ENCODE results near the gene AP3S1. TPM values are rescaled to one million over a fixed set of nuclear protein-coding genes. Genes with fewer than 3 reads are reported as not detected.

The AP3S1 gene
- total RNA-seq, 1 donor from 2014 or later: 131 TPM

DNA sequence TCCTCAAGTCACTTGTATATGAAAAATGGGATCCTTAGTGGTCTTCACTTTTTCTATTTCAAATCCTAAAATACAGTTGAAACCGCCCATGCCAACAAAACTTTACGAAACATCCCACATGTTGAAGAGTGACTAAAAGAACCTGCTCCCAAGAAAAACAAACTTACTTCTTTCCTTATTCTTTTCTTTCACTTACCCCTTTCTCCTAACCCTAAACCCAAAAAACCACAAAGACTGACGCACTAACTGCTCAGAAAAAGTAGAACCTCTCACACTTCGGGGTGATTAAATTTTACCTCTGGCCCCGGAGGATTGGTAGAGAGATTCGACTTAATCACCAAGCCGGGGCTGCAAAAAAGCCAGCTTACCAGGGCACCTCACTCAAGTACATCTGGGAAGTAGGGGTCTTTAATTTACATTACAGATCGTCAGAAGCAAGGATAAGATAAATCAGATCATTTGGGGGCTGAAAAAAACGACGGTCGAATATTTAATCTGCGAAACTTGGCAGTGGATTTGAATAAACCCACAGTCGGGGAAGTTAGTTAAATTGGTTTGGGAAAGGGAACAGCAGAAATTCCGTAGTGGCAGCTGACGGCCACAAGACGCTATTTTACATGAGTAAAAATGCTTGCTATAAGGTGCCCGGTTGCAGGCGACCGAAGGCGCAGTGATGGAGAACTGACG, 26.6 kb upstream of the AP3S1 start:
- peaks cover 52% of the 10 kb centered on the region for H3K4me1 Mint-ChIP-seq (ENCODE audit: low read depth, unreplicated experiment)
- TF ChIP-seq, protein P1, sequence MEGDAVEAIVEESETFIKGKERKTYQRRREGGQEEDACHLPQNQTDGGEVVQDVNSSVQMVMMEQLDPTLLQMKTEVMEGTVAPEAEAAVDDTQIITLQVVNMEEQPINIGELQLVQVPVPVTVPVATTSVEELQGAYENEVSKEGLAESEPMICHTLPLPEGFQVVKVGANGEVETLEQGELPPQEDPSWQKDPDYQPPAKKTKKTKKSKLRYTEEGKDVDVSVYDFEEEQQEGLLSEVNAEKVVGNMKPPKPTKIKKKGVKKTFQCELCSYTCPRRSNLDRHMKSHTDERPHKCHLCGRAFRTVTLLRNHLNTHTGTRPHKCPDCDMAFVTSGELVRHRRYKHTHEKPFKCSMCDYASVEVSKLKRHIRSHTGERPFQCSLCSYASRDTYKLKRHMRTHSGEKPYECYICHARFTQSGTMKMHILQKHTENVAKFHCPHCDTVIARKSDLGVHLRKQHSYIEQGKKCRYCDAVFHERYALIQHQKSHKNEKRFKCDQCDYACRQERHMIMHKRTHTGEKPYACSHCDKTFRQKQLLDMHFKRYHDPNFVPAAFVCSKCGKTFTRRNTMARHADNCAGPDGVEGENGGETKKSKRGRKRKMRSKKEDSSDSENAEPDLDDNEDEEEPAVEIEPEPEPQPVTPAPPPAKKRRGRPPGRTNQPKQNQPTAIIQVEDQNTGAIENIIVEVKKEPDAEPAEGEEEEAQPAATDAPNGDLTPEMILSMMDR (IDR thresholded peaks at IDR 0.05; ENCODE audit: partially characterized antibody, unreplicated experiment): no peak
- H3K36me3 Mint-ChIP-seq (ENCODE audit: unreplicated experiment): peaks cover 11% of the 10 kb centered on the region
- peaks cover 15% of the 10 kb centered on the region for H3K9me3 Mint-ChIP-seq (ENCODE audit: unreplicated experiment)
- peak overlapping the region; percentile 88 for H3K27ac Mint-ChIP-seq (ENCODE audit: unreplicated experiment)
- DNase-seq: no peak
- peaks cover 14% of the 10 kb centered on the region for H3K27me3 Mint-ChIP-seq (ENCODE audit: unreplicated experiment)
- peak overlapping the region; percentile 98 for H3K4me3 Mint-ChIP-seq (ENCODE audit: unreplicated experiment)

DNA sequence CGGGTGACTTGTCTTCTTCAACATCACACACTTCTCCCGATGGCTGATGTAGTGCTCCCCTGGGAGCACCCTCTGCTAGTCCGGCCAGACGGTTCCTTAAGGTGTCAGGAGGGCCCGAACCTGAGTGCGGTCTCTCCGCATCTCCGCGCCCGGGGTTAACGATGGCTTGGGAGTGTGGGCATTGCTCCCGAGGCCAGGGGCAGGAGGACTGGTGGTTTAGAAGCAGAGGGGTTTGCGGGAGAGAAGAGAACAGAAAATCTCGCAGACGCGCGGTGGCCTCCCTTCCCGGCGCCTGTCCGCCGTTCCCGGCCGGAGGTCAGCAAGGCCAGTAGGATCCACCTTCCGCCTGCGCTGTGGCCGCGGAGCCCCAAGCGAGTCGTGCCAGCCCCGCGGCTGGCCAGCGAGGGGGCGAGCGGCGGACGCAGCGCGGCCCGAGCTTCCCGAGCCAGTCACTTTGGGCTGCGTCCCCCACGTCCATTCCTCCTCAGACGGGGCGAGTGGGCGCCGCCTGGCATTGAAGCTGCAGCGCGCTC, 26.0 kb upstream of the AP3S1 start:
- H3K36me3 Mint-ChIP-seq (ENCODE audit: unreplicated experiment): peaks cover 10% of the 10 kb centered on the region
- H3K27ac Mint-ChIP-seq (ENCODE audit: unreplicated experiment): peak overlapping the region; percentile 97
- H3K4me3 Mint-ChIP-seq (ENCODE audit: unreplicated experiment): peak overlapping the region; percentile 98
- TF ChIP-seq, protein P1 (IDR thresholded peaks at IDR 0.05; ENCODE audit: partially characterized antibody, unreplicated experiment): no peak
- DNase-seq: peak; percentile 50
- peaks cover 14% of the 10 kb centered on the region for H3K27me3 Mint-ChIP-seq (ENCODE audit: unreplicated experiment)
- H3K9me3 Mint-ChIP-seq (ENCODE audit: unreplicated experiment): peaks cover 15% of the 10 kb centered on the region
- H3K4me1 Mint-ChIP-seq (ENCODE audit: low read depth, unreplicated experiment): peaks cover 52% of the 10 kb centered on the region

DNA sequence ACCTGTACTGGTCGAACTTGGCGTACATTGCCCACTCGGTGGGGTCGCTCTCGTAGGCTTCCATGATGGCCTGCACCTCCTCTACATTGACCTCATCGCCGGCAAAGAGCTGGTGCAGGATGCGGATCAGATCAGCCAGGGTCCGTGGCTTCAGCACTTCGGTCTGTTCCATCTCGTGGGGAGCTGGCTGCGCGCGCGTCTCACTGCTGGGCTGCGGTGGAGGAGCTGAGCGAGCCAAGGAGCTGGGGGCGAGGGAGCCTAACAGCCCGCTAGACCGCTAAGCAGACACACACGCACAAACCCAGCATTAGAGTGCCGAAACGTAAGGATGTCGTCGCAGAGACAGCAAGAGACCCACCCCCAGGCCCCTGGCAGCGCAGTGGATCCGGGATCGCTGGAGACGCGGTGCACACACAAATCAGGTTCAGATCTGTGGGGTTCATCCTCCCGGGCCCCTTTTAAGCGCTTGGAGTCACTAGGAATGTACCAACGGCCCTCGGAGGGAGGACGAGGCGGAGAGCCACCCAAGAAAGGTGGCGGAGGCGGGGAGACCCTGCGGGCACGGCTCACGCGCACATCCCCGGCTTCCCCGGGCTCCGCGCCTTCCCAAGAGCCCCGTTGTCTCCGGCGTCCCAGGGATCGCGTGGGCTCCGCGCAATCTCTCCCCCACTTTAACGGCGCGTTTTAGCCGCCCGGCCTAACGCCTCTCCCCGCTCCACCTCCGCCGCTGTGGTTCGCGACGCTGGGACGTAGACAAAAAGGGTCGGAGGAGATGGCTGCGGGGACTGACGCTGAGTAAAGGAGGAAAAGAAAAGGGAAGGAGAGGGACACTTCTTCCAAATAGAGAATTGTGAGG, 25.3 kb upstream of the AP3S1 start, which contains the start of gene CDO1:
CDO1 (minus strand) TSS at position 434 of the 856 bp plus-strand sequence; CDS start at position 172, 262 bp downstream.
- H3K27ac Mint-ChIP-seq (ENCODE audit: unreplicated experiment): peak within 1 kb of the TSS; percentile 97
- TF ChIP-seq, protein P1 (IDR thresholded peaks at IDR 0.05; ENCODE audit: partially characterized antibody, unreplicated experiment): no peak
- peaks cover 14% of the 10 kb centered on the region for H3K27me3 Mint-ChIP-seq (ENCODE audit: unreplicated experiment)
- peaks cover 46% of the 10 kb centered on the region for H3K4me1 Mint-ChIP-seq (ENCODE audit: low read depth, unreplicated experiment)
- peaks cover 4% of the 10 kb centered on the region for H3K36me3 Mint-ChIP-seq (ENCODE audit: unreplicated experiment)
- H3K4me3 Mint-ChIP-seq (ENCODE audit: unreplicated experiment): peak within 1 kb of the TSS; percentile 98
- DNase-seq: peak; percentile 77
- H3K9me3 Mint-ChIP-seq (ENCODE audit: unreplicated experiment): peaks cover 15% of the 10 kb centered on the region

DNA sequence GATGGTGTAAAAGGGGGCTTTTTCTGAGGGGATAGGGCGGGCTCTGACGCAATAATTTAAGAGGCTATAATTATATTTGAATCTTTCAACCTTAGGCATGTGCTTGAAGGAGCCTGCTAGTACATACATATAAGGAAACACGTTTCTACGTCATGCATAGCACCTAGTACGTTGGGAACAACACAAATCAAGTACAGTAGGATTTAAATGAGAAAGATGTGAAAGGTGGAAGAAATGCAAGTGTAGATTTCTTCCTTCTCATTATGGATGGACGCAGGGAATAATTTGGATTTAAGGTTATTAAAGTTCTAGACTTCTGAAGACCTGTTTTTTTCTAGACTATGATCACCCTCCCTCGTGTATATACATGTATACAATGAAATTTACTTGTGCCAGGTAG, 24.3 kb upstream of the AP3S1 start:
- Mint-ChIP-seq H3K27ac (ENCODE audit: unreplicated experiment) (peak overlapping the region; percentile 94), H3K9me3 (ENCODE audit: unreplicated experiment) (peaks cover 15% of the 10 kb centered on the region), H3K27me3 (ENCODE audit: unreplicated experiment) (peaks cover 14% of the 10 kb centered on the region), H3K4me1 (ENCODE audit: low read depth, unreplicated experiment) (peaks cover 42% of the 10 kb centered on the region), H3K36me3 (ENCODE audit: unreplicated experiment) (peaks cover 4% of the 10 kb centered on the region), H3K4me3 (ENCODE audit: unreplicated experiment) (peak overlapping the region; percentile 75)
- TF ChIP-seq, protein P1 (IDR thresholded peaks at IDR 0.05; ENCODE audit: partially characterized antibody, unreplicated experiment): no peak
- no peak for DNase-seq

Data from glutamatergic neuron (in vitro differentiated cells).